Stimulated activated CD4-positive, alpha-beta T cell treated with anti-CD3 and anti-CD28 coated beads, Interleukin-2, amount 100 ng/mL, for 48 hours (primary cell): ENCODE measurements around the gene KRT2.

Experiments used
- DNase-seq, 2 donors: peaks; one replicate each; pipeline ENCODE4 v3.0.0-alpha.2; 2020

Gene KRT2

GRCh38 chr12:52613384-52614030 is 38.5 kb downstream of the KRT2 start:
- no peak for DNase-seq

GRCh38 chr12:52612431-52613383 is 39.3 kb downstream of the KRT2 start:
- no peak for DNase-seq

- DNase-seq = no peak
These were observed 40.9 kb downstream of the KRT2 start for GRCh38 chr12:52611080-52611468.

GRCh38 chr12:52608826-52609630 is 43.0 kb downstream of the KRT2 start:
- DNase-seq = no peak

- no peak for DNase-seq
These were observed 43.9 kb downstream of the KRT2 start for GRCh38 chr12:52608161-52608560.

GRCh38 chr12:52607314-52607713 is 44.7 kb downstream of the KRT2 start:
- DNase-seq = no peak

- DNase-seq = no peak
These were observed 45.3 kb downstream of the KRT2 start for GRCh38 chr12:52606581-52607218.

- no peak for DNase-seq
These were observed 45.9 kb downstream of the KRT2 start for GRCh38 chr12:52606096-52606495.

GRCh38 chr12:52605542-52605941 is 46.5 kb downstream of the KRT2 start:
- DNase-seq = no peak

- DNase-seq = no peak
These were observed 47.2 kb downstream of the KRT2 start for GRCh38 chr12:52604859-52605258.

GRCh38 chr12:52603314-52603713 is 48.7 kb downstream of the KRT2 start:
- no peak for DNase-seq

GRCh38 chr12:52602552-52602951 is 49.5 kb downstream of the KRT2 start:
- DNase-seq = no peak

- no peak for DNase-seq
These were observed 50.3 kb downstream of the KRT2 start for GRCh38 chr12:52601671-52602070.

GRCh38 chr12:52600941-52601481 is 51.0 kb downstream of the KRT2 start, which contains the start of gene KRT72:
Gene KRT72, minus strand, starts transcription at chr12:52601463. Its CDS starts 11 bp downstream, at chr12:52601452.
- DNase-seq = no peak

- DNase-seq = no peak
These were observed 51.5 kb downstream of the KRT2 start for GRCh38 chr12:52600475-52600874.

GRCh38 chr12:52600071-52600470 is 51.9 kb downstream of the KRT2 start:
- DNase-seq = no peak

GRCh38 chr12:52598966-52599365 is 53.0 kb downstream of the KRT2 start:
- DNase-seq = no peak
